ENCODE measurements around the gene RGL4.
A peak's percentile ranks its signal among the peaks of the same experiment; 100 is the strongest.
"Not testable (repeated sequence)": the region's sequence is repeated elsewhere in the genome, so short reads cannot be mapped to it uniquely, and the experiment has no call there.

The RGL4 gene

GRCh38 chr22:23698673-23699235 lies 7.9 kb downstream of the RGL4 start:
- DNase-seq (ENCODE audit: low read depth in 2 of 2) = no peak

GRCh38 chr22:23700706-23701105 lies 9.9 kb downstream of the RGL4 start:
- DNase-seq (ENCODE audit: low read depth in 2 of 2) = no peak

- DNase-seq (ENCODE audit: low read depth in 2 of 2) = no peak
Measured at GRCh38 chr22:23704062-23704461, 13.2 kb downstream of the RGL4 start.

- DNase-seq (ENCODE audit: low read depth in 2 of 2) = no peak
Measured at GRCh38 chr22:23704829-23705228, 14.0 kb downstream of the RGL4 start.

GRCh38 chr22:23705358-23705757 lies 14.5 kb downstream of the RGL4 start:
- no peak for DNase-seq (ENCODE audit: low read depth in 2 of 2)

GRCh38 chr22:23708270-23708669 lies 17.5 kb downstream of the RGL4 start:
- no peak for DNase-seq (ENCODE audit: low read depth in 2 of 2)

- no peak for DNase-seq (ENCODE audit: low read depth in 2 of 2)
Measured at GRCh38 chr22:23709107-23709506, 18.3 kb downstream of the RGL4 start.

- no peak for DNase-seq (ENCODE audit: low read depth in 2 of 2)
Measured at GRCh38 chr22:23712256-23712655, 21.4 kb downstream of the RGL4 start.

GRCh38 chr22:23713696-23714595 lies 23.1 kb downstream of the RGL4 start:
- no peak for DNase-seq (ENCODE audit: low read depth in 2 of 2)

GRCh38 chr22:23714596-23715578 lies 24.1 kb downstream of the RGL4 start:
- no peak for DNase-seq (ENCODE audit: low read depth in 2 of 2)

GRCh38 chr22:23715806-23716375 lies 25.1 kb downstream of the RGL4 start:
- no peak for DNase-seq (ENCODE audit: low read depth in 2 of 2)

- peak; percentile 48 to 70 for DNase-seq (ENCODE audit: low read depth in 2 of 2)
Measured at GRCh38 chr22:23716811-23717801, 26.3 kb downstream of the RGL4 start.

GRCh38 chr22:23718371-23719165 lies 27.8 kb downstream of the RGL4 start:
- no peak for DNase-seq (ENCODE audit: low read depth in 2 of 2)

- DNase-seq (ENCODE audit: low read depth in 2 of 2) = no peak
Measured at GRCh38 chr22:23720855-23721254, 30.0 kb downstream of the RGL4 start.

GRCh38 chr22:23722160-23722559 lies 31.3 kb downstream of the RGL4 start:
- DNase-seq (ENCODE audit: low read depth in 2 of 2) = no peak

- DNase-seq (ENCODE audit: low read depth in 2 of 2) = no peak
Measured at GRCh38 chr22:23722724-23723123, 31.9 kb downstream of the RGL4 start.

GRCh38 chr22:23728108-23728507 lies 37.3 kb downstream of the RGL4 start:
- DNase-seq (ENCODE audit: low read depth in 2 of 2) = not testable (repeated sequence)

GRCh38 chr22:23737696-23738095 lies 46.9 kb downstream of the RGL4 start:
- no peak for DNase-seq (ENCODE audit: low read depth in 2 of 2)

GRCh38 chr22:23742505-23743264 lies 51.9 kb downstream of the RGL4 start:
- DNase-seq (ENCODE audit: low read depth in 2 of 2) = no peak
